ENCODE measurements around the gene C17orf107. TPM values are rescaled to one million over a fixed set of nuclear protein-coding genes. Genes with fewer than 3 reads are reported as not detected.

C17orf107 gene
- total RNA-seq, 1 experiment from 2014 or later: 3.6 TPM

- H3K4me1 Mint-ChIP-seq (ENCODE audit: insufficient read depth, unreplicated experiment): peaks cover 6% of the 10 kb centered on the region
- H3K27me3 Mint-ChIP-seq (ENCODE audit: insufficient read depth, unreplicated experiment): no peaks in the 10 kb centered on the region
- intact Hi-C loops (cut with micrococcal nuclease): loop anchor here (1.0 to 5.0 kb wide), 3 partner anchors 47 to 92 kb away; partner anchors contain the start of gene PLD2
- ChIA-PET POLR2A (interaction anchor here (0.7 to 2.5 kb wide), 8 partner anchors 10 to 92 kb away, joined by 3 to 12 read pairs (median 5); partner anchors contain the start of gene MINK1), CTCF (interaction anchor here (0.6 to 12.8 kb wide), 18 partner anchors 14 to 210 kb away, joined by 3 to 88 read pairs (median 3); partner anchors contain the start of genes GLTPD2 and VMO1)
- no TSS peak for BruUV-seq (replicated peaks)
- no peaks in the 10 kb centered on the region for H3K9me3 Mint-ChIP-seq (ENCODE audit: unreplicated experiment)
- H3K4me3 Mint-ChIP-seq (ENCODE audit: unreplicated experiment): no peak overlapping the region
- H3K27ac Mint-ChIP-seq (ENCODE audit: low read depth, unreplicated experiment): no peak overlapping the region
- H3K36me3 Mint-ChIP-seq (ENCODE audit: insufficient read depth, unreplicated experiment): peaks cover 90% of the 10 kb centered on the region
- DNase-seq (ENCODE audit: unreplicated experiment): peak; percentile 78
- TF ChIP-seq, protein P1, sequence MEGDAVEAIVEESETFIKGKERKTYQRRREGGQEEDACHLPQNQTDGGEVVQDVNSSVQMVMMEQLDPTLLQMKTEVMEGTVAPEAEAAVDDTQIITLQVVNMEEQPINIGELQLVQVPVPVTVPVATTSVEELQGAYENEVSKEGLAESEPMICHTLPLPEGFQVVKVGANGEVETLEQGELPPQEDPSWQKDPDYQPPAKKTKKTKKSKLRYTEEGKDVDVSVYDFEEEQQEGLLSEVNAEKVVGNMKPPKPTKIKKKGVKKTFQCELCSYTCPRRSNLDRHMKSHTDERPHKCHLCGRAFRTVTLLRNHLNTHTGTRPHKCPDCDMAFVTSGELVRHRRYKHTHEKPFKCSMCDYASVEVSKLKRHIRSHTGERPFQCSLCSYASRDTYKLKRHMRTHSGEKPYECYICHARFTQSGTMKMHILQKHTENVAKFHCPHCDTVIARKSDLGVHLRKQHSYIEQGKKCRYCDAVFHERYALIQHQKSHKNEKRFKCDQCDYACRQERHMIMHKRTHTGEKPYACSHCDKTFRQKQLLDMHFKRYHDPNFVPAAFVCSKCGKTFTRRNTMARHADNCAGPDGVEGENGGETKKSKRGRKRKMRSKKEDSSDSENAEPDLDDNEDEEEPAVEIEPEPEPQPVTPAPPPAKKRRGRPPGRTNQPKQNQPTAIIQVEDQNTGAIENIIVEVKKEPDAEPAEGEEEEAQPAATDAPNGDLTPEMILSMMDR (IDR thresholded peaks at IDR 0.05; ENCODE audit: unreplicated experiment): peak; percentile 80
Observed at GRCh38 chr17:4881761-4882555, 17.4 kb upstream of the C17orf107 start.

DNA sequence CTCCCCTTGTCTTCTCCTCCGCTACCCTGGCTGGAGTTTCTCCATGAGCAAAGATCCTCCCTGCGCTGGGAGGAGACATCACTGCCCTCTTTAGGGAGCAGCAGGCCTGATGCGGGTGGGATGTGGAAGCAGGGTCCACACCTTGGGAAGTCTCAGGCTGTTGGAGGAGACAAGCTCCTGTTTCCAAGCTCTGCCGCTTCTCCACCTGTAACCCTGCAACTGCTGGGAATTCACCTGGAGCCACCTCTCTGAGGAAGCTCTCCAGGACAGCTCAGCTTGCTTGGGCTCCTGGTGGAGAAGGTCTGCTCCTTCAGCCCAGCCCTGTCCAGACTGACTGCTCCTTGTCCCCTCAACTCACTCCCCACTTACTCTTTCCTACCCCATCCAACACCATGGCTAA, 14.8 kb upstream of the C17orf107 start:
- TF ChIP-seq, protein P1 (IDR thresholded peaks at IDR 0.05; ENCODE audit: unreplicated experiment): no peak
- no peak overlapping the region for H3K27ac Mint-ChIP-seq (ENCODE audit: low read depth, unreplicated experiment)
- no TSS peak for BruUV-seq (replicated peaks)
- ChIA-PET CTCF (interaction anchor here (1.1 to 12.8 kb wide), 2 partner anchors 17 to 96 kb away, joined by 7 to 88 read pairs; partner anchors contain the start of genes GLTPD2 and VMO1), POLR2A (interaction anchor here (0.6 to 1.9 kb wide), 6 partner anchors 30 to 173 kb away, joined by 3 to 7 read pairs (median 3); partner anchors contain the start of genes PSMB6 and VMO1)
- H3K36me3 Mint-ChIP-seq (ENCODE audit: insufficient read depth, unreplicated experiment): peaks cover 91% of the 10 kb centered on the region
- H3K4me3 Mint-ChIP-seq (ENCODE audit: unreplicated experiment): no peak overlapping the region
- H3K9me3 Mint-ChIP-seq (ENCODE audit: unreplicated experiment): no peaks in the 10 kb centered on the region
- intact Hi-C loops (cut with micrococcal nuclease): loop anchor here (5.0 kb wide), 1 partner anchor 77 kb away; the partner anchor contains the start of gene PLD2
- peaks cover 6% of the 10 kb centered on the region for H3K4me1 Mint-ChIP-seq (ENCODE audit: insufficient read depth, unreplicated experiment)
- no peak for DNase-seq (ENCODE audit: unreplicated experiment)
- no peaks in the 10 kb centered on the region for H3K27me3 Mint-ChIP-seq (ENCODE audit: insufficient read depth, unreplicated experiment)

GRCh38 chr17:4886830-4887229, 12.5 kb upstream of the C17orf107 start:
- ChIA-PET POLR2A (interaction anchor here (2.5 kb wide), 1 partner anchor 97 kb away, joined by 9 read pairs; no protein-coding TSS in a partner anchor), CTCF (interaction anchor here (0.6 to 12.8 kb wide), 2 partner anchors 14 to 99 kb away, joined by 3 to 88 read pairs; partner anchors contain the start of genes GLTPD2 and VMO1)
- no peaks in the 10 kb centered on the region for H3K27me3 Mint-ChIP-seq (ENCODE audit: insufficient read depth, unreplicated experiment)
- no TSS peak for BruUV-seq (replicated peaks)
- TF ChIP-seq, protein P1 (IDR thresholded peaks at IDR 0.05; ENCODE audit: unreplicated experiment): no peak
- H3K9me3 Mint-ChIP-seq (ENCODE audit: unreplicated experiment): no peaks in the 10 kb centered on the region
- H3K4me3 Mint-ChIP-seq (ENCODE audit: unreplicated experiment): no peak overlapping the region
- intact Hi-C loops (cut with micrococcal nuclease): no loop called here
- peaks cover 92% of the 10 kb centered on the region for H3K36me3 Mint-ChIP-seq (ENCODE audit: insufficient read depth, unreplicated experiment)
- H3K4me1 Mint-ChIP-seq (ENCODE audit: insufficient read depth, unreplicated experiment): peaks cover 2% of the 10 kb centered on the region
- no peak overlapping the region for H3K27ac Mint-ChIP-seq (ENCODE audit: low read depth, unreplicated experiment)
- no peak for DNase-seq (ENCODE audit: unreplicated experiment)

DNA sequence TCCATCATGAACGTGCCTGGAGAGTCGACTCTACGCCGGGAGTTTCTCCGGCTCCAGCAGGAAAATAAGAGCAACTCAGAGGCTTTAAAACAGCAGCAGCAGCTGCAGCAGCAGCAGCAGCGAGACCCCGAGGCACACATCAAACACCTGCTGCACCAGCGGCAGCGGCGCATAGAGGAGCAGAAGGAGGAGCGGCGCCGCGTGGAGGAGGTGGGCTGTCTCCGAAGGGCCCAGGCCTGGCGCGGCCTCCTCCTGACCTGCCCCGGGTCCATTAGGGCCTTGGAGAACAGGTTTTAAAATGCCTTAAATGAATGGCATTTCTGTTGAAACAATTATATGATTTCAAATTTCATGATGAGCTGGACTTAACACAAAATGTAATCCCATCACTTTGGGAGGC, 11.8 kb upstream of the C17orf107 start:
- Mint-ChIP-seq H3K4me1 (ENCODE audit: insufficient read depth, unreplicated experiment) (no peaks in the 10 kb centered on the region), H3K36me3 (ENCODE audit: insufficient read depth, unreplicated experiment) (peaks cover 92% of the 10 kb centered on the region), H3K27ac (ENCODE audit: low read depth, unreplicated experiment) (no peak overlapping the region), H3K9me3 (ENCODE audit: unreplicated experiment) (no peaks in the 10 kb centered on the region), H3K4me3 (ENCODE audit: unreplicated experiment) (no peak overlapping the region), H3K27me3 (ENCODE audit: insufficient read depth, unreplicated experiment) (no peaks in the 10 kb centered on the region)
- POLR2A ChIA-PET: interaction anchor here (1.1 to 2.5 kb wide), 2 partner anchors 71 to 97 kb away, joined by 3 to 9 read pairs; no protein-coding TSS in a partner anchor
- BruUV-seq (replicated peaks): no TSS peak
- no peak for DNase-seq (ENCODE audit: unreplicated experiment)
- CTCF ChIA-PET: interaction anchor here (0.7 to 12.8 kb wide), 6 partner anchors 9 to 106 kb away, joined by 3 to 88 read pairs (median 5); partner anchors contain the start of genes CHRNE, GLTPD2 and VMO1
- TF ChIP-seq, protein P1 (IDR thresholded peaks at IDR 0.05; ENCODE audit: unreplicated experiment): no peak
- intact Hi-C loops (cut with micrococcal nuclease): no loop called here

All from MCF 10A (cell line).